Keratinocyte (primary cell): Measurements from ENCODE around the gene PNPLA7.

Experiments
- CTCF ChIP-seq, 3 experiments: IDR thresholded peaks in 1 of 3; conservative IDR thresholded peaks in 1 of 3; optimal IDR thresholded peaks in 1 of 3; 2 replicates in 2 of 3; 3 replicates in 1 of 3; pipeline versions ENCODE3 to v1.5.1; 2011; ENCODE audit warnings: low read length in 3 of 3, mild to moderate bottlenecking in 3 of 3, moderate library complexity in 2 of 3, control low read depth in 1 of 3, inconsistent platforms in 1 of 3; ENCODE audit not compliant: insufficient read depth in 2 of 3; ENCODE audit errors: extremely low read depth in 1 of 3
- EZH2 ChIP-seq: IDR thresholded peaks from one replicate; pipeline ENCODE4 v1.6.1; 2012; ENCODE audit warnings: inconsistent platforms, mild to moderate bottlenecking, low read length, moderate library complexity

- TF ChIP-seq CTCF (optimal IDR thresholded peaks at IDR 0.05 in 1 of 3, IDR thresholded peaks at IDR 0.05 in 1 of 3, conservative IDR thresholded peaks at IDR 0.05 in 1 of 3; ENCODE audit: extremely low read depth in 1 of 3, insufficient read depth in 2 of 3, low read length in 3 of 3) (no peak), EZH2 (no peak)
Observed at GRCh38 chr9:137467161-137467581, 83.0 kb downstream of the PNPLA7 start.
